GM19468 (cell line): Measurements from ENCODE around the gene OXER1.
A peak's percentile ranks its signal among the peaks of the same experiment; 100 is the strongest.

Experiments
- ATAC-seq: cut with Tn5 transposase; IDR thresholded peaks from one replicate; pipeline ENCODE4 v1.9.1; 2021; ENCODE audit warnings: mild to moderate bottlenecking, moderate library complexity, moderate number of reproducible peaks; ENCODE audit not compliant: unreplicated experiment; ENCODE audit errors: extremely low read depth

OXER1 gene

GRCh38 chr2:42771546-42772153 lies 7.7 kb upstream of the OXER1 start:
- ATAC-seq = no peak

GRCh38 chr2:42770288-42771131 lies 6.6 kb upstream of the OXER1 start:
- peak; percentile 54 for ATAC-seq

- no peak for ATAC-seq
Observed at GRCh38 chr2:42769583-42770287, 5.8 kb upstream of the OXER1 start.

- ATAC-seq = no peak
Observed at GRCh38 chr2:42768706-42769256, 4.8 kb upstream of the OXER1 start.

DNA sequence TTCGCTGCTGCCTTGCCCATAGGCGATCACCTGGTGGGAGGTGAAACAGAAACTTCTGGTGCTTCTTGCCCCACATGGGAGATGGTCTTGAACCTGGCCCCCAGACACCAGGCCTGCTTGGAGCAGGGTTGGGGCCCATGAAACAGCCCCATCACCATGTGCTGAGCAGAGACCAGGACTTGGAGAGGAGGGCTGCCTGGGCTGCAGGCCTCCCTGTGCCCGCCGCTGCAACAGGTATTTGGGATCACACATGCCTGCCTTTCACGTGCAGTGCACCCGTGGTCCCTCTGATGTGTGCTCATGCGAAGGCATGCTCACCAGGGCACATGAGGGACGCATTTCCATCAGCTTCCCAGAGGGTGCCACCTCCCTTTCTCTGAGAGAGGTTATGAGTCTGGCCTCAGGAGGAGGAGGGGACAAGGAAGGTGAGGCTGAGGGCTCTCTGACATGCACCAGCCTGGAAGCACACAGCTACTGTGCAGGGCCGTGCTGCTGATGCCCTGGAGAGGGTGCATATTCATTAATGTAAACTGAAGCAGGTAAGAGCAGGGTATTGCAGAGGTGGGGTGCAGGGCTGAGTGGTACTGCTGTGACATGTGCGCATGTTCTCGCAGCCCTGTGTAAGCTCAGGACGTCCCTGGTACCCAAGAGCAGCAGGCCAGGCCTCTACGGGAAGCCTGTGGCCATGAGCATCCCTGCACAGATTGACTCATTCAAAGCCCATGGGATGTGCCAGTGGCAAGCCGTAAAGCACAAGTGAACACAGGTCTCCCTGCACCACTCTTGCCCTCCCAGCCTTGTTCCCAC lies 4.2 kb upstream of the OXER1 start:
- no peak for ATAC-seq

DNA sequence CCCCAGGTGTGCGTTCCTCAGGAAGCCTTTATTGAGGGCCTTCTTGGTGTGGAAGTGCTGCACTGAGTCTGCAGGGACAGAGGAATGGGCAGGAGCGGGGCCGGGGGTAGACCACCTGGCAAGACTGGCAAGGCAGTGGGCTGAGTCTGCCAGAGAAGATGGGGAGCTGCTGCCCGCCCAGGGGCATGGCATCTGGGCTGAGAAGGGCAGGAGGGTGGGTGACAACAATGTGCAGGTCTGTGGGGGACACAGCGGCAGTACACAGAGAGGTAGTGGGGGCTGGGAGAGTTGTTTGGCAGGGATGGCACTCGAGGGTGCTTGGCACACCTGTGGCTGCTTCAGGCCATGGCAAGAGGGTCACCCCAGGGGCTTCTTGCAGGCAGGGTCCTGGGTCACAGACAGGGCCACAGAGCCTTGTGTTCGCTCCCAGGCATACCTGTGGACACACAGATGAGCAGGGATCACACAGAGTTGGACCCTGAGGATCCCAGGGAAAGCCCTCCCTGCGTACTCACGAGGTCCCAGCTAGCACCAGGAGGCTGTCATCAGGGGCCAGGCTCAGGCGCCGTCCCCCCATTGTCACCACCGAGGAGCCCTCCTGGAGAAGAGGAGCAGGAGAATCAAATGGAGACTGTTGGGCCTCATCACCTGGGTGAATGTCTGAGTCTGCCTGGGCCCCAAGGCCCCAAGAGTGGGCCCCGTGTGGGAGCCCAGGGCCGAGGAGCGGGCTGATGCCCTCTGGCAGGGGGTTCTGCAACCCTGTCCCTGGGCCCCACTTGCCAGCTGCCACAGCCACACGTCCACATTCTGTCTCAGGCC lies 3.4 kb upstream of the OXER1 start:
- no peak for ATAC-seq

DNA sequence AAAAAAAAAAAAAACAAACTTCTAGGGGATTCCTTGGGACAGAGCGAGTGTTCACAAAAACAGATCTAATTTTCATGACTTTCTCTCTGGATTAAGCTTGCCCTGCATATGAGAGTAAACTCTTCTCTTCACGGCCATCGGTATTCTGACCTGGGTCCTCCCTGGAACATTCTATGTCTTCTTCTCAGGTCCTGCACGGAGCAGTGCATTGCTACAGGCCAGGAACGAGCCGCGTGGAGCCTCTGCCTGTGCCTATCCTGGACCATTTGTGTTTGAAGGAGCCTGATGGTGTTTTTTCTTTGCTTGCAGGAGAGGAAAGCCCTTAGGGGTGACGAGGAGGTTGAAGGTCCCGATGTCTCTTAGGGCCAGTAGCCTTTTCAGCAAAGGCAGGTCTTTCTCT lies 1.8 kb upstream of the OXER1 start:
- no peak for ATAC-seq

DNA sequence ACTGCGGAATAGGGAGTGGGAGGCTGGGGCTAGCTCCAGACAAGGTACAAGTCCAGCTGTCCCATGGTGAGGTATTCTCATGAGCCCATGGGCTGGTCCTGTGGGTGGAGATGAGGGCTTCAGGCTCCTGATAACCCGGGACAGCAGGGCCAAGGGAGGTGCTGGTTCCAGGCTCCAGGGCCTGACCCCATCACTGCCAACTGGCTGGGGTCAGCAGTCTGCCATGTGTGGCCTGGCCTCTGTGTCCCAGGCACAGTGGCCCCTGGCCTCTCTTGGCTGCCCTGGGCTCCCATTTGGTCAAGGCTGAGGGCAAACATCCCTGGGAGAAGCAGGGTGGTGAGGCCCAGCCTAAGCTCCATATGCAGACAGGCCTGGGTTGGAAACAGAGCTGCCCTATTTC lies 966 bp upstream of the OXER1 start:
- ATAC-seq = no peak

DNA sequence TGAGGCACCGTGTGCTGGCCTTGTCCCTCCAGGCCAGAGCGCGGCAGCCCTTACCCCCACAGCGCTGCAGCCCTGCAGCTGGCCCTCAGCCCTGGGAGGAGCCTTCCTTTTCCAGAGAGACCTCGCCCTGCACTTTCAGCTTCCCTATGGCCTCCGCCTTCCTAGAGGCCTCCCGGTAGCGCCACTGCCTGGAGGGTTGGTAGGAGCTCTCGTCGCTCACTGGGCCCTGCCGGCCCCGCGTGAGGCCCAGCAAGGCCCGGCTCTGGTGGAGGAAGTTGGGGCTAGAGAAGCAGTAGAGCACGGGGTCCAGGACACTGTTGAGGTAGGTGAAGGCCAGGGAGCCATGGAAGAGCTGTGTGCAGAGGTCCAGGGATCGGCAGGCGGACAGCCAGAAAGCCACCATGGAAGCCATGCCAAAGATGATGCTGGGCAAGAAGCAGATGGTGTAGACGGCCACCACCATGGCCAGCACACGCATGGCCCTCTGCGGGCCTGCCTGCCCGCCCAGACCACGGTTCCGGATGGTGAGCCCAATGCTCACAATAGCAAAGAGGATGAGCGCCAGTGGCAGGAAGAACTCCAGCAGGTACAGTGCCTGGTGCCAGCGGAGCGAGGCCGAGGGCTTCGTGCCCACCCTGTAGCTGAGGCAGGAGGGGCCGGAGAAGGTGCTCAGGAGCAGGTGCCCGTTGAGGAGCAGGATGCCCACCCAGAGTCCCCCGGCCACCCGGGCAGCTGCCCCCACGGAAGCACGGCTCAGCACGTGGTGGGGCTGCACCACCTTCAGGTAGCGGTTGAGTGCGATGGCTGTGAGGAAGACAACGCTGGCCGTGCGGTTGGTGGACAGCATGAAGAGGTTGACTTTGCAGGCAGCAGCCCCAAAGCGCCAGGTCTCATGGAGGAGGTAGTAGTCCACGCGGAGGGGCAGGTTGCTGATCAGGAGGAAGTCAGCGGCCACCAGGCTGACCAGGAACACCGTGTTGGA lies 821 bp downstream of the OXER1 start:
- ATAC-seq = no peak

DNA sequence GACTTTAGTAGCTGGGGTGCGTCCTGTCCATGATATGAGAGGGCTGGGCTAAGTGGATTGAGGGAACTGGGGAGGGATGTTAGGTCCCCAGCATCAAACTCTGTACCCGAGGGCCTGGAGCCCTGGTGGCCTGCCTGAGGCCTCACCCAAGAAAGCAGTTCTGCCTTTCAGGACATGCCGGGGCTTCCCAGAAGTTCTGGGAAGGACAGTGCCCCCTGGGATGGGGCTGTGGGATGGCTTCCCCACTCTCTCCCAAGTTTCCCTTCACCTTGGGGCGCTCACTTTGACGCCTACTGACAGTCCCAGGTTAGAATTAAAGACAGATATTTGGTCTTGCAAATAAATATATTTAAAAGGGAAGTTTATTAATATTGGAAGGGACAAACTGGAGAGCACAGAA lies 1.8 kb downstream of the OXER1 start:
- no peak for ATAC-seq

DNA sequence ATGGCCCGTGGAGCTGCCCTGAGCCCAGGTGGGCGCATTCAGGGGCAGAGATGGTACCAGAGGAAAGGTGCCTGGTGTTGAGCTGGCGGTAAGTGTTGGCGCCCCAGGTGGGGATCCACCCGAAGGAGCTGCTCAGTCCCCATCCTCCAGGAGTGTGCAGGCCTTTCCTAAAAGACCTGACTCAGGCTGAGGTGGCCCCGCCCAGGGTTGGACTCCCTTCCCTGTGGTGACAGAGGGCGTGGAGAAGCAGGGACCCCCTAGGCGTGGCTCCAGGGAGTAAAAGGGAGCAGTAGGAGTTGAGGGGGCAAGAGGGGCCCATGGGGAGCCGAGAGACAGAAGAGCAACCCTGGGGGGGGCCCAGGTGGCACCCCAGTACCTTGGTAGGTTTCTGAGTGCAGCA lies 2.4 kb downstream of the OXER1 start:
- no peak for ATAC-seq

DNA sequence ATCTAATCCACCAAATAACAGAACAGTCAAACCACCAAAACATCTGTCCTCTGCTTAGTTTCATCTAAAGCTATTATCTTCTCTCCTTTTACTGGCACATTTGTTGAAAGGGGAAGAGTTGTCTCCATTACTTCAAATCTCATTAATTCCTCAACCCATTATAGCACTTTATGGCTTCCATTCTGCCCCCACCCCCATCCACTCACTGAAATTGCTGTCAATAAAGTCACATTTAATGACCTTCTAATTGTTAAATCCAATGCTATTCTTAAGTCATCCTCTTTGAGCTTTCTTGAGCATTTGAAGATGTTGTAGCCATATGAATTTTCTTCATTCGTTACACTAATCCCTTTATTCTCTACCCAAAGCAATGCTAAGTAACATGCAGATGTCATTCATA lies 5.2 kb downstream of the OXER1 start:
- ATAC-seq = no peak

GRCh38 chr2:42757981-42758740 lies 5.8 kb downstream of the OXER1 start:
- ATAC-seq = no peak

GRCh38 chr2:42756966-42757513 lies 6.9 kb downstream of the OXER1 start:
- ATAC-seq = no peak

DNA sequence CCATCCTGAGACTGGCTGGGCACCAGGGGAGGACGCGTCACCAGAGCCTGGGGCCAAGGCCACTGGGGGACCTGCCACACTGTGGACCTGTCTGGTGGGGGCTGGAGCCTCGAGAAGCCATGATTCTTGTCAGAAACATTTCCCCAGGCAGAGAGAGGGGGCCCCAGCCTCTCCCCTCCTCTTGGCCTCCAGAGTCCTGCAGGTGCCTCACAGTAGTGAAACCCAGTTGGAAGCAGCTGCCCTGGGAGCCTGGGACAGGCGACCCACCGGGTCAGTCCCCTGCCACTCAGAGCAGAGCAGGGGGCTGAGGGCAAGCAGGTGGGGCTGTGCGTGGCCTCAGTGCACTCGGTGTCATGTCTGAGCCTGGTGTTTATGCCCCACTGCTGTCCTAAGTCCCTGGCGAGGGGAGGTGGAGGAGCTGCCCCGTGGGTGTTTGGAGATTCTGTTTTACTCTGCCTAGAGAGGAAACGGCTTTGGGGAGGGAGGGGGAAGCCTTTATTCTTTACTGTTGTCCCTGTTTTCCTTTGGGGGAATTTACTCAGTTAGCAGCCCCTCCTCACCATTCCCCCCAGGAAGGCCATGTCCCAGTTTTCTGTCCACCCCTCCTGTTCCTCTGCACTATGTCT lies 7.7 kb downstream of the OXER1 start:
- ATAC-seq = no peak

DNA sequence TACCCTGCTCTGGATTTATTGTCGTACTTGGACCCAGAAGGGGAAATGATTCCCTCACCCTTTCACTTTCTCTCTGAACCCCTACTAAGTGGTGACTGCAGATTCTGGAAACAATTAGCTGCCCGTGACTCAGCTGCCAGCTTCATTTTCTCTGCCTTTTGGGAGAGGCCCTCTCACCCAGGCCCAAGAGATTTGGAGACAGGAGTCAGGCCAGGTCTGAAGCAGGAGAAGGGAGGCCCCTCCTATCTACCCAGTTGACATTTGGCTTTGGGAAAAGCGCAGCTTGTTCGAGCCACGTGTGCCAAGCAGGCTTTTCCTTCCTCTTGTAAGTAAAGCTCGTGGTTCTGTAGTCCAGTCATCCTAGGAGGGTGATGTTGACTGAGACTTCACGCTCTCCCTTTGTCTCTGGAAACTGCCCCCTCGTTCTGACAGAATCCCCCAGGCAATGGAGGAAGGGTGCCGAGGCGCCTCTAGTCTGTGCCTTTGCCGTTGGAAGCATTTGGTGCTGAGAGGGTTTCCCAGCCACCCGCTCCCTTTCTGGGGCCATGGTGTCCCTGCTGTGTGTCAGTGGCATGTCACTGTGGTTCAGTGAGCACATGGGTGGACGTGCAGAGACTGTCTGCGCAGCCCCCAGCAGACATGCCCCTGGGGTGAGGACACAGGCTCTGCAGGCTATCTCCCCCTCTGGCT lies 8.6 kb downstream of the OXER1 start:
- no peak for ATAC-seq
